Gastrocnemius medialis (tissue), 4 donors: ENCODE results near the gene XPC.

Source experiments
- CTCF ChIP-seq, 5 experiments: fragments of 450-650 bp in 3 of 5; fragments of 200-600 bp in 2 of 5; sonication (generic) in 2 of 5; IDR thresholded peaks in 4 of 5; conservative IDR thresholded peaks in 1 of 5; 1 replicate in 4 of 5; 2 replicates in 1 of 5; pipeline ENCODE4 v1.5.1; 2016 to 2019; ENCODE audit warnings: antibody characterized with exemption in 5 of 5, mild to moderate bottlenecking in 3 of 5, moderate library complexity in 3 of 5
- POLR2A ChIP-seq, 2 donors: fragments of 450-650 bp; IDR thresholded peaks; one replicate each; pipeline ENCODE4 v1.6.1; 2017; ENCODE audit warnings: antibody characterized with exemption in 2 of 2, mild to moderate bottlenecking in 2 of 2, moderate library complexity in 2 of 2

- TF ChIP-seq POLR2A (IDR thresholded peaks at IDR 0.05) (no peak), CTCF (IDR thresholded peaks at IDR 0.05 in 4 of 5, conservative IDR thresholded peaks at IDR 0.05 in 1 of 5) (no peak)
These were observed 16.5 kb upstream of the XPC start for GRCh38 chr3:14194865-14195264.
